ENCODE results near the gene CEP164. TPM values are rescaled to one million over a fixed set of nuclear protein-coding genes. Genes with fewer than 3 reads are reported as not detected.

The CEP164 gene
- polyA plus RNA-seq, 1 donor from 2014 or later: 27.4 TPM

DNA sequence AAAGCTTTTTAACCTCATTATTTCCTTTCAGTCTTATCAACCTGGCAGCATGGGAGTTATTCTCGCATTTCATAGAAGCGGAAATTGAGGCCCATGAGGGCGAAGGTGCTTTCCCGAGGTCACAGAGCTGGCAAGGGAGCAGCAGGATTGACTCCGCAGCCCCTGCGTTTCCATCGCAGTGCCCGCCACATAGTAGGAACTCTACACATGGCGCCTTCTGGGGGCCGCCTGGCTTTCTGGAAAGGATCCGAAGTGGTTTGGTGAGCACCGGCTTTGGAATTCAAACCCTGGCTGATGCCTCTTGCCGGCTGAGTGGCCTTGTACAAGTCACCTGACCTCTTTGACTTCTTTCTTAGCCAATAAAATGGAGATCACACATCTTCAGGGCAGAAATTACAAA lies 93.4 kb downstream of the CEP164 start:
- Histone ChIP-seq H3K36me3 (ENCODE audit: insufficient read depth, low read length) (no peaks in the 10 kb centered on the region), H3K27ac (ENCODE audit: low read length) (no peak overlapping the region), H3K79me2 (replicated peaks; ENCODE audit: insufficient read depth, low read length) (no peaks in the 10 kb centered on the region), H4K20me1 (ENCODE audit: insufficient read depth) (no peaks in the 10 kb centered on the region), H2AFZ (ENCODE audit: low read depth, low read length) (no peak overlapping the region), H3F3A (ENCODE audit: insufficient read depth, low read length, poor library complexity, severe bottlenecking) (no peaks in the 10 kb centered on the region), H3K9me3 (ENCODE audit: low read length) (no peaks in the 10 kb centered on the region), H3K27me3 (ENCODE audit: insufficient read depth, low read depth, low read length) (no peaks in the 10 kb centered on the region), H3K9me2 (ENCODE audit: insufficient read depth, low read length) (no peaks in the 10 kb centered on the region), H3K9ac (ENCODE audit: low read length) (no peak overlapping the region), H3K4me3 (ENCODE audit: low read length) (no peak overlapping the region), H3K4me2 (ENCODE audit: low read length) (no peak overlapping the region)
- TF ChIP-seq TAF1 (IDR thresholded peaks at IDR 0.05; ENCODE audit: low read depth) (no peak), MXI1 (conservative IDR thresholded peaks at IDR 0.05; ENCODE audit: poor library complexity, severe bottlenecking) (no peak), RAD21 (conservative IDR thresholded peaks at IDR 0.05) (no peak), EZH2 (IDR thresholded peaks at IDR 0.05; ENCODE audit: borderline replicate concordance, insufficient read depth, low read length, poor library complexity, severe bottlenecking) (no peak), SMC3 (conservative IDR thresholded peaks at IDR 0.05; ENCODE audit: poor library complexity) (no peak)
- TF ChIP-seq, protein P1, sequence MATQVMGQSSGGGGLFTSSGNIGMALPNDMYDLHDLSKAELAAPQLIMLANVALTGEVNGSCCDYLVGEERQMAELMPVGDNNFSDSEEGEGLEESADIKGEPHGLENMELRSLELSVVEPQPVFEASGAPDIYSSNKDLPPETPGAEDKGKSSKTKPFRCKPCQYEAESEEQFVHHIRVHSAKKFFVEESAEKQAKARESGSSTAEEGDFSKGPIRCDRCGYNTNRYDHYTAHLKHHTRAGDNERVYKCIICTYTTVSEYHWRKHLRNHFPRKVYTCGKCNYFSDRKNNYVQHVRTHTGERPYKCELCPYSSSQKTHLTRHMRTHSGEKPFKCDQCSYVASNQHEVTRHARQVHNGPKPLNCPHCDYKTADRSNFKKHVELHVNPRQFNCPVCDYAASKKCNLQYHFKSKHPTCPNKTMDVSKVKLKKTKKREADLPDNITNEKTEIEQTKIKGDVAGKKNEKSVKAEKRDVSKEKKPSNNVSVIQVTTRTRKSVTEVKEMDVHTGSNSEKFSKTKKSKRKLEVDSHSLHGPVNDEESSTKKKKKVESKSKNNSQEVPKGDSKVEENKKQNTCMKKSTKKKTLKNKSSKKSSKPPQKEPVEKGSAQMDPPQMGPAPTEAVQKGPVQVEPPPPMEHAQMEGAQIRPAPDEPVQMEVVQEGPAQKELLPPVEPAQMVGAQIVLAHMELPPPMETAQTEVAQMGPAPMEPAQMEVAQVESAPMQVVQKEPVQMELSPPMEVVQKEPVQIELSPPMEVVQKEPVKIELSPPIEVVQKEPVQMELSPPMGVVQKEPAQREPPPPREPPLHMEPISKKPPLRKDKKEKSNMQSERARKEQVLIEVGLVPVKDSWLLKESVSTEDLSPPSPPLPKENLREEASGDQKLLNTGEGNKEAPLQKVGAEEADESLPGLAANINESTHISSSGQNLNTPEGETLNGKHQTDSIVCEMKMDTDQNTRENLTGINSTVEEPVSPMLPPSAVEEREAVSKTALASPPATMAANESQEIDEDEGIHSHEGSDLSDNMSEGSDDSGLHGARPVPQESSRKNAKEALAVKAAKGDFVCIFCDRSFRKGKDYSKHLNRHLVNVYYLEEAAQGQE (IDR thresholded peaks at IDR 0.05; ENCODE audit: borderline replicate concordance): no peak
- TF ChIP-seq, protein P2, sequence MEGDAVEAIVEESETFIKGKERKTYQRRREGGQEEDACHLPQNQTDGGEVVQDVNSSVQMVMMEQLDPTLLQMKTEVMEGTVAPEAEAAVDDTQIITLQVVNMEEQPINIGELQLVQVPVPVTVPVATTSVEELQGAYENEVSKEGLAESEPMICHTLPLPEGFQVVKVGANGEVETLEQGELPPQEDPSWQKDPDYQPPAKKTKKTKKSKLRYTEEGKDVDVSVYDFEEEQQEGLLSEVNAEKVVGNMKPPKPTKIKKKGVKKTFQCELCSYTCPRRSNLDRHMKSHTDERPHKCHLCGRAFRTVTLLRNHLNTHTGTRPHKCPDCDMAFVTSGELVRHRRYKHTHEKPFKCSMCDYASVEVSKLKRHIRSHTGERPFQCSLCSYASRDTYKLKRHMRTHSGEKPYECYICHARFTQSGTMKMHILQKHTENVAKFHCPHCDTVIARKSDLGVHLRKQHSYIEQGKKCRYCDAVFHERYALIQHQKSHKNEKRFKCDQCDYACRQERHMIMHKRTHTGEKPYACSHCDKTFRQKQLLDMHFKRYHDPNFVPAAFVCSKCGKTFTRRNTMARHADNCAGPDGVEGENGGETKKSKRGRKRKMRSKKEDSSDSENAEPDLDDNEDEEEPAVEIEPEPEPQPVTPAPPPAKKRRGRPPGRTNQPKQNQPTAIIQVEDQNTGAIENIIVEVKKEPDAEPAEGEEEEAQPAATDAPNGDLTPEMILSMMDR (IDR thresholded peaks at IDR 0.05; ENCODE audit: poor library complexity, severe bottlenecking): no peak

DNA sequence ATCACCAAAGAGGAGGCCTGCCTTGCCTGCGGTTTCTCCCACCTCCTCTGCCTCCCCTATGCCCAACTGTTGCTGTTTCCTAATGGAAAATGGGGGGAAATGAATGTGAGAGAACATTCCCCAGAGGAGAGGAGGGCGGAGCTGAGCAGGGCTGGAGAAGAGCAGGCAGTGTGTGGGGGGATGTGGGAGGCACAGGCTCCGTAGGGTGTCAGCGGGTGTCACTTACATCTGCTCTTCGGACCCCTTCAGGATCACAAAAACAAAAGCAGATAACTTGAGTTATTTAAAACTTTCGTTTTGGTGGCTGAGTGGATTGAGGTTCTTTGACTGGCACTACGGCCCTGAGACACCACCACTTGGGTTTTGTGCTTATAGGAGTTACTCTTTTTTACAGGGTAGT lies 93.8 kb downstream of the CEP164 start:
- no peak overlapping the region for H2AFZ ChIP-seq (ENCODE audit: low read depth, low read length)
- TF ChIP-seq SMC3 (conservative IDR thresholded peaks at IDR 0.05; ENCODE audit: poor library complexity): no peak
- no peak for TF ChIP-seq POLR2AphosphoS5 (IDR thresholded peaks at IDR 0.05)
- TF ChIP-seq MXI1 (conservative IDR thresholded peaks at IDR 0.05; ENCODE audit: poor library complexity, severe bottlenecking): no peak
- TF ChIP-seq, protein P2 (IDR thresholded peaks at IDR 0.05; ENCODE audit: poor library complexity, severe bottlenecking): no peak
- TF ChIP-seq EZH2 (IDR thresholded peaks at IDR 0.05; ENCODE audit: borderline replicate concordance, insufficient read depth, low read length, poor library complexity, severe bottlenecking): no peak
- TF ChIP-seq, protein P1 (IDR thresholded peaks at IDR 0.05; ENCODE audit: borderline replicate concordance): no peak
- no peak for TF ChIP-seq TAF1 (IDR thresholded peaks at IDR 0.05; ENCODE audit: low read depth)
- TF ChIP-seq RAD21 (conservative IDR thresholded peaks at IDR 0.05): no peak
- TF ChIP-seq EP300 (conservative IDR thresholded peaks at IDR 0.05; ENCODE audit: poor library complexity, severe bottlenecking): no peak

More for the DNA sequence above, 93.8 kb downstream of the CEP164 start:
- Histone ChIP-seq H3K27ac (ENCODE audit: low read length) (no peak overlapping the region), H3K4me2 (ENCODE audit: low read length) (no peak overlapping the region), H3K27me3 (ENCODE audit: insufficient read depth, low read depth, low read length) (no peaks in the 10 kb centered on the region), H3K79me2 (replicated peaks; ENCODE audit: insufficient read depth, low read length) (no peaks in the 10 kb centered on the region), H3K9ac (ENCODE audit: low read length) (no peak overlapping the region), H3K4me3 (ENCODE audit: low read length) (no peak overlapping the region), H4K20me1 (ENCODE audit: insufficient read depth) (no peaks in the 10 kb centered on the region), H3K36me3 (ENCODE audit: insufficient read depth, low read length) (no peaks in the 10 kb centered on the region), H3K9me3 (ENCODE audit: low read length) (no peaks in the 10 kb centered on the region), H3K9me2 (ENCODE audit: insufficient read depth, low read length) (no peaks in the 10 kb centered on the region), H3F3A (ENCODE audit: insufficient read depth, low read length, poor library complexity, severe bottlenecking) (no peaks in the 10 kb centered on the region)
